Measurements from ENCODE around the gene TNFSF11.

DNA sequence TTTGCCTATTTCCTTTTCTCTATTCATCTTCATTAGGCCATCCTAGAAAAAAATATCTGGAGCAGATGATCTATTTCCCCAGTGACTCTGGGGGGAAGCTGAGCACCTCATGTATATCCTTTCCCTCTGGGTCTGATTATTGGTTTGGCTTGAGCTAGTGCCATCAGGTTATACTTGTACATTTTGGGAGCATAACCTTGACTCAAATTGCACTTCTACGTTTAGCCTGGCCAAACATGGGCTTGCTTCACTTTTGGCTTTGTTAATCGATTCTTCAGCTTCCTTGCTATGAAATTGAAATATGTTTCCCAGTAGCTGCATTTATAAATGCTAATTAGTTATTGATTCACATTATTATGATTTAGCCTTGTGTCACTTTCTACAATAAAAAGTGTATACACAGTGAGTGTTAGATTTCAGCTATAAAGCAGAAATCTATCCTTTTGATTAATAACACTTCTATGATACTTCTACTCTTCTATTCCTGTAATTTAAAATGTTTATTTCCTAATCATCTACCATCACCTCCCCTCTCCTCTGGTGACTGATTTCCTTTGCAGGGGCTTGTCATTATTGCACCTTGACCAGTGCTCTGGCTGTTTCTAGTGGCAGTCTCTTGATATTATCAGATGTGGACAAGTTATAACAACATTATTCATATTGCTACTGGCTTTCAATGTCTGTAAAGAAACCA is 37.3 kb downstream of the TNFSF11 start:
- TF ChIP-seq, protein P1, sequence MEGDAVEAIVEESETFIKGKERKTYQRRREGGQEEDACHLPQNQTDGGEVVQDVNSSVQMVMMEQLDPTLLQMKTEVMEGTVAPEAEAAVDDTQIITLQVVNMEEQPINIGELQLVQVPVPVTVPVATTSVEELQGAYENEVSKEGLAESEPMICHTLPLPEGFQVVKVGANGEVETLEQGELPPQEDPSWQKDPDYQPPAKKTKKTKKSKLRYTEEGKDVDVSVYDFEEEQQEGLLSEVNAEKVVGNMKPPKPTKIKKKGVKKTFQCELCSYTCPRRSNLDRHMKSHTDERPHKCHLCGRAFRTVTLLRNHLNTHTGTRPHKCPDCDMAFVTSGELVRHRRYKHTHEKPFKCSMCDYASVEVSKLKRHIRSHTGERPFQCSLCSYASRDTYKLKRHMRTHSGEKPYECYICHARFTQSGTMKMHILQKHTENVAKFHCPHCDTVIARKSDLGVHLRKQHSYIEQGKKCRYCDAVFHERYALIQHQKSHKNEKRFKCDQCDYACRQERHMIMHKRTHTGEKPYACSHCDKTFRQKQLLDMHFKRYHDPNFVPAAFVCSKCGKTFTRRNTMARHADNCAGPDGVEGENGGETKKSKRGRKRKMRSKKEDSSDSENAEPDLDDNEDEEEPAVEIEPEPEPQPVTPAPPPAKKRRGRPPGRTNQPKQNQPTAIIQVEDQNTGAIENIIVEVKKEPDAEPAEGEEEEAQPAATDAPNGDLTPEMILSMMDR (IDR thresholded peaks at IDR 0.05; ENCODE audit: low read length) = no peak
- TF ChIP-seq EZH2 (optimal IDR thresholded peaks at IDR 0.05; ENCODE audit: low read depth, low read length) = no peak
